BLaER1 (cell line): ENCODE results near the gene PPP2R1B.

Experiments
- H3K27ac ChIP-seq: shearing (Covaris generic); formaldehyde crosslinking; 2 replicates; pipeline ENCODE4 v1.8.1; 2022
- H3K27me3 ChIP-seq: shearing (Covaris generic); formaldehyde crosslinking; 2 replicates; pipeline ENCODE4 v1.8.1; 2022
- H3K36me3 ChIP-seq: shearing (Covaris generic); formaldehyde crosslinking; 2 replicates; pipeline ENCODE4 v1.8.1; 2022
- H3K4me1 ChIP-seq: shearing (Covaris generic); formaldehyde crosslinking; 2 replicates; pipeline ENCODE4 v1.8.1; 2022
- H3K4me2 ChIP-seq: shearing (Covaris generic); formaldehyde crosslinking; 2 replicates; pipeline ENCODE4 v1.8.1; 2022
- H3K4me3 ChIP-seq: shearing (Covaris generic); formaldehyde crosslinking; 2 replicates; pipeline ENCODE4 v1.8.1; 2022
- H3K9ac ChIP-seq: shearing (Covaris generic); formaldehyde crosslinking; 2 replicates; pipeline ENCODE4 v1.8.1; 2022
- H3K9me3 ChIP-seq: shearing (Covaris generic); formaldehyde crosslinking; 2 replicates; pipeline ENCODE4 v1.8.1; 2022
- H4K20me1 ChIP-seq: shearing (Covaris generic); formaldehyde crosslinking; 2 replicates; pipeline ENCODE4 v1.8.1; 2022
- Cebpa-rat ChIP-seq: shearing (Covaris generic); IDR thresholded peaks from 2 replicates; pipeline ENCODE4 v1.8.1; 2022

PPP2R1B gene

GRCh38 chr11:111759376-111759775, 6.8 kb downstream of the PPP2R1B start:
- Histone ChIP-seq H3K4me1 (peaks cover 35% of the 10 kb centered on the region), H3K4me3 (no peak overlapping the region), H3K4me2 (peak overlapping the region; percentile 19), H3K9me3 (no peaks in the 10 kb centered on the region), H3K36me3 (peaks cover 98% of the 10 kb centered on the region), H4K20me1 (peaks cover 31% of the 10 kb centered on the region), H3K27ac (no peak overlapping the region), H3K27me3 (no peaks in the 10 kb centered on the region), H3K9ac (no peak overlapping the region; the same call in 1 of the 2 replicates)
- no peak for TF ChIP-seq Cebpa-rat

GRCh38 chr11:111756097-111756496, 10.1 kb downstream of the PPP2R1B start:
- H3K27me3 ChIP-seq = no peaks in the 10 kb centered on the region
- H3K4me3 ChIP-seq = no peak overlapping the region
- no peak overlapping the region for H3K4me2 ChIP-seq
- H3K27ac ChIP-seq = no peak overlapping the region
- peaks cover 100% of the 10 kb centered on the region for H3K36me3 ChIP-seq
- H3K9me3 ChIP-seq = no peaks in the 10 kb centered on the region
- H3K4me1 ChIP-seq = peaks cover 14% of the 10 kb centered on the region
- H3K9ac ChIP-seq = no peak overlapping the region
- peaks cover 11% of the 10 kb centered on the region; the same call in 1 of the 2 replicates for H4K20me1 ChIP-seq
- no peak for TF ChIP-seq Cebpa-rat

- TF ChIP-seq Cebpa-rat = no peak
- no peaks in the 10 kb centered on the region for H3K9me3 ChIP-seq
- H3K4me3 ChIP-seq = no peak overlapping the region
- H3K27me3 ChIP-seq = no peaks in the 10 kb centered on the region
- no peak overlapping the region for H3K9ac ChIP-seq
- H3K36me3 ChIP-seq = peaks cover 100% of the 10 kb centered on the region
- no peaks in the 10 kb centered on the region for H3K4me1 ChIP-seq
- H3K4me2 ChIP-seq = no peak overlapping the region
- H4K20me1 ChIP-seq = 0 out of 2 replicates have a peak, but pooled peaks cover 19% of the 10 kb centered on the region
- no peak overlapping the region for H3K27ac ChIP-seq
Measured at GRCh38 chr11:111749646-111750045, 16.5 kb downstream of the PPP2R1B start.

DNA sequence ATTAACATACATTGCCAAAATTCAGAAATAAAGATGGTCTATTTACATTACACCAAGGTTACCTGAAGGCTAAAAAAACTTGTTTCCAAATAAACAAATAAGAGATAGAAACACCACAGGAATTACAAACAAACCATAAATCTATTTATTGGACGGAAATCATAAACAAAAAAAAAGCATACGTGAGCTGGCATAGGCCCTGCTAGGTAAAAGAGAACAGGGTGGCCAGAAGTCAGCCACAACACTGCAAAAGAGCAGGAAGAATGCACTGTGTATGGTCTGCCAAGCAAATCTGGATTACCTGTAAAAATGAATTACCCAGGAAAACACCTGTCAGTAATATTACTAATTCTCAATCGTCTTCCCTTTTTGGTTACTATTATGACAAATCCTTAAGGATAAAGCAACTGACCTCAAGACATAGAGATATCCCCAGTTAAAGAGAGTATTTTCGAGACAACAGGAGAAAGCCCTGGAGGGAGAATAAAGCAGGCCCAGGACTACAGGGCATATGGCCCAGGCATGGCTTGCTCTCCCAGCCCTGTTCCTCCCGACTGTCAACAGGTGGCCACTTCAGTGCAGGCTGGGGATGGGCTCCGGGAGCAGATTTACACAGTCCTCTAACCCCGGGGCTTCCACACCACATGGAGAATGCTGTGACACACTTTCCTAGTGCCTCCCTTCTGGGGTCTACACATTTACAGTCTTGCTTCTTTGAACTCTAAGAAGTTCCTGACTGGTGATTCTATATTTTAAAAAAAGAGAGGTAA, 18.0 kb downstream of the PPP2R1B start:
- Histone ChIP-seq H3K27me3 (no peaks in the 10 kb centered on the region), H3K9ac (no peak overlapping the region), H4K20me1 (0 out of 2 replicates have a peak, but pooled peaks cover 19% of the 10 kb centered on the region), H3K4me3 (no peak overlapping the region), H3K27ac (no peak overlapping the region), H3K4me2 (no peak overlapping the region), H3K36me3 (peaks cover 100% of the 10 kb centered on the region), H3K9me3 (no peaks in the 10 kb centered on the region), H3K4me1 (no peaks in the 10 kb centered on the region)
- TF ChIP-seq Cebpa-rat = no peak

DNA sequence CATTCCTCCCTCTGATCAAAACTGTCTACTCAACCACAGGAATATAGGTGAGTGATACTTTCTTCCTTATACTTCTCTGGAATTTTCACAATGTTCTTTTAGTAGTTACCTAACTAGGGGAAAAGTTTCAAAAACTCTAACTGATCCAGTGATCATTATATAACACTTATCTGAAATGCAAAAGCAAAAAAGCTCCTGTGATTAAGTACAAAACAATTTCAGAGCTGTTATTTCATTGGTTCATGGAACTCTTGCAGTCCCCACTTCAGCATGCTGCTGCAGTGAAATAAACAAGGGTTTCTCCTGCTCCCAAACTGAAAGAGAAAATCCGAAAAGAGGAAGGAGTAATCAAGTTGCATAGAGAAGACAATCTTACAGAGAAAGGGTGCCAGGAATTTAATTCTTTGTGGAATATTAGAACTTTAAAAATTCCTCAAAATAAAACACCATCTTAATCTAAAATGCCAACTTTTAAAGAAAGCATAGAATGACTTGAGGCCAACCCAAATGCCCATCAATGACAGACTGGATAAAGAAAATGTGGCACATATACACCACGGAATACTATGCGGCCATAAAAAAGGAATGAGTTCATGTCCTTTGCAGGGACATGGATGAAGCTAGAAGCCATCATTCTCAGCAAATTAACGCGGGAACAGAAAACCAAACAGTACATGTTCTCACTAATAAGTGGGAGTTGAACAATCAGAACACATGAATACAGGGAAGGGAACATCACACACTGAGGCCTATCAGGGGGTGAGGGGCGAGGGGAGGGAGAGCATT, 20.3 kb downstream of the PPP2R1B start:
- Histone ChIP-seq H3K27me3 (no peaks in the 10 kb centered on the region), H4K20me1 (0 out of 2 replicates have a peak, but pooled peaks cover 19% of the 10 kb centered on the region), H3K9ac (no peak overlapping the region), H3K4me1 (no peaks in the 10 kb centered on the region), H3K27ac (no peak overlapping the region), H3K4me3 (no peak overlapping the region), H3K9me3 (no peaks in the 10 kb centered on the region), H3K4me2 (no peak overlapping the region), H3K36me3 (peaks cover 100% of the 10 kb centered on the region)
- no peak for TF ChIP-seq Cebpa-rat

DNA sequence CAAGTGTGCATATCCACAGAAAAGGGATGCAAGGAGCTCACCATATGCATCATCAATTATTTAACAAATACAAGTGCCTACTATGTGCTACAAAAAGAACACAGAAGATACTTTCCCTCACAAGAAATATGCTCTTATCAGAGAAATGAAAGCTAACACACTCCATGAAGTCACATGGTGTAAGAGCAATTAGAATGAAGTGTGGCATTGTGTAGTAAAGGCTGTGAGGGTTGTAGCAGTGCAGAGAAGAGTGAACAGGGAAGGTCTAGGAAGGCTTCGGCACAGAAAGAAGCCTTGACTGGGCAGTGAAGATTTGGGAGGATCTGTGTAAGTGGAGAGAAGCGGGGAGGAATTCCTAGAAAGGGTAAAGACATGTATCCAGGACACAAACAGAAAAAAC, 22.5 kb downstream of the PPP2R1B start:
- H3K4me1 ChIP-seq = no peaks in the 10 kb centered on the region
- no peaks in the 10 kb centered on the region for H3K9me3 ChIP-seq
- TF ChIP-seq Cebpa-rat = no peak
- H3K36me3 ChIP-seq = peaks cover 98% of the 10 kb centered on the region
- H3K4me2 ChIP-seq = no peak overlapping the region
- H3K27me3 ChIP-seq = no peaks in the 10 kb centered on the region
- H3K9ac ChIP-seq = no peak overlapping the region
- no peak overlapping the region for H3K4me3 ChIP-seq
- no peak overlapping the region for H3K27ac ChIP-seq
- H4K20me1 ChIP-seq = 0 out of 2 replicates have a peak, but pooled peaks cover 7% of the 10 kb centered on the region

GRCh38 chr11:111741751-111742150, 24.4 kb downstream of the PPP2R1B start:
- H3K4me1 ChIP-seq = 0 out of 2 replicates have a peak, but pooled peaks cover under 1% of the 10 kb centered on the region

GRCh38 chr11:111739299-111739698, 26.9 kb downstream of the PPP2R1B start:
- no peak for TF ChIP-seq Cebpa-rat

More at GRCh38 chr11:111741751-111742150, 24.4 kb downstream of the PPP2R1B start:
- Histone ChIP-seq H3K36me3 (peaks cover 98% of the 10 kb centered on the region), H4K20me1 (no peaks in the 10 kb centered on the region), H3K9ac (no peak overlapping the region), H3K9me3 (no peaks in the 10 kb centered on the region), H3K27ac (no peak overlapping the region), H3K27me3 (no peaks in the 10 kb centered on the region), H3K4me3 (no peak overlapping the region), H3K4me2 (no peak overlapping the region)
- TF ChIP-seq Cebpa-rat = no peak

DNA sequence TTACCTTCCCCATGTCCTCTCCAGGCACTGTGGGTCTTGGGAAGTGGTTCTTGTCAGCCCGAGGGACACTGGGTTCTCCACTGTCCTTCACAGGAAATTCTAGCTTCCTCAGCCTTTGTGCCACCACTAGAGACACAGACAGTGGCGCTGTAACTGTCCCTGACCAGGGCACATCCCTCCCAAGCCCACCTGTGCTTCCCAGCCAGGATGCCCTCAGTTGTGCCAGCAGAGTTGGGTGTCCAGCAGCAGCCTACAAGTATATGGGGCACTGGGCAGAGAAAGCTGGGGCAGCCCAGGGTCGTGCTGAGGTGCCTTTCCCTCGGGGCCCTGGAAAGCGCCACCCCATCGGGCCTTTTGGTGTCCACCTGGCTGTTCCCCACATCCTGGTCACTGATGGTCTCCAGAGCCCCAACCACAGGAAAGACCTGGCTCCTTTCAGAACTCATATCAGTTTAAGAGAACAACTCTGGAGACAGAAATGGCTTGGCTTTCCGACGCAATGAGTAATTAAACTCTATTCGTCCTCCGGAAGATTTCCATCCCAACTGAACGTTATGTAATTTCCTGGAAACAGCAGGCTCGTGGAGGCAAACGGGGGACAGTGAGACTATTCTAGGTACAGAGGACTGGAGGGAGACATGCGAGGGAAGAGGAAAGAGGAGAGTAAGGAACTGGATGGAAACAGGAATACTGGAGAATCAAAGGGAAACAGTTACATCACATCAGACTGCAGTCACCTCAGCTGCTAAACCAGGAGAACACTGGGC, 28.6 kb downstream of the PPP2R1B start:
- Histone ChIP-seq H3K36me3 (peaks cover 77% of the 10 kb centered on the region), H3K27me3 (no peaks in the 10 kb centered on the region), H3K9ac (no peak overlapping the region), H3K4me2 (no peak overlapping the region), H3K4me1 (peaks cover 19% of the 10 kb centered on the region; the same call in 1 of the 2 replicates), H4K20me1 (no peaks in the 10 kb centered on the region), H3K9me3 (no peaks in the 10 kb centered on the region), H3K27ac (0 out of 2 replicates have a peak overlapping the region, but pooled peaks have one; percentile 4), H3K4me3 (no peak overlapping the region)
- TF ChIP-seq Cebpa-rat = no peak

More at GRCh38 chr11:111739299-111739698, 26.9 kb downstream of the PPP2R1B start:
- Histone ChIP-seq H3K4me1 (peaks cover 19% of the 10 kb centered on the region; the same call in 1 of the 2 replicates), H3K36me3 (peaks cover 93% of the 10 kb centered on the region), H3K9me3 (no peaks in the 10 kb centered on the region), H3K27ac (no peak overlapping the region), H3K27me3 (no peaks in the 10 kb centered on the region), H4K20me1 (no peaks in the 10 kb centered on the region), H3K9ac (no peak overlapping the region), H3K4me3 (no peak overlapping the region), H3K4me2 (no peak overlapping the region)
